GM21737 (cell line): ENCODE data around the gene CDC73.

ENCODE experiments used
- ATAC-seq: cut with Tn5 transposase; IDR thresholded peaks from one replicate; pipeline ENCODE4 v1.9.1; 2021; ENCODE audit warnings: mild to moderate bottlenecking, moderate library complexity; ENCODE audit not compliant: unreplicated experiment

CDC73 gene

DNA sequence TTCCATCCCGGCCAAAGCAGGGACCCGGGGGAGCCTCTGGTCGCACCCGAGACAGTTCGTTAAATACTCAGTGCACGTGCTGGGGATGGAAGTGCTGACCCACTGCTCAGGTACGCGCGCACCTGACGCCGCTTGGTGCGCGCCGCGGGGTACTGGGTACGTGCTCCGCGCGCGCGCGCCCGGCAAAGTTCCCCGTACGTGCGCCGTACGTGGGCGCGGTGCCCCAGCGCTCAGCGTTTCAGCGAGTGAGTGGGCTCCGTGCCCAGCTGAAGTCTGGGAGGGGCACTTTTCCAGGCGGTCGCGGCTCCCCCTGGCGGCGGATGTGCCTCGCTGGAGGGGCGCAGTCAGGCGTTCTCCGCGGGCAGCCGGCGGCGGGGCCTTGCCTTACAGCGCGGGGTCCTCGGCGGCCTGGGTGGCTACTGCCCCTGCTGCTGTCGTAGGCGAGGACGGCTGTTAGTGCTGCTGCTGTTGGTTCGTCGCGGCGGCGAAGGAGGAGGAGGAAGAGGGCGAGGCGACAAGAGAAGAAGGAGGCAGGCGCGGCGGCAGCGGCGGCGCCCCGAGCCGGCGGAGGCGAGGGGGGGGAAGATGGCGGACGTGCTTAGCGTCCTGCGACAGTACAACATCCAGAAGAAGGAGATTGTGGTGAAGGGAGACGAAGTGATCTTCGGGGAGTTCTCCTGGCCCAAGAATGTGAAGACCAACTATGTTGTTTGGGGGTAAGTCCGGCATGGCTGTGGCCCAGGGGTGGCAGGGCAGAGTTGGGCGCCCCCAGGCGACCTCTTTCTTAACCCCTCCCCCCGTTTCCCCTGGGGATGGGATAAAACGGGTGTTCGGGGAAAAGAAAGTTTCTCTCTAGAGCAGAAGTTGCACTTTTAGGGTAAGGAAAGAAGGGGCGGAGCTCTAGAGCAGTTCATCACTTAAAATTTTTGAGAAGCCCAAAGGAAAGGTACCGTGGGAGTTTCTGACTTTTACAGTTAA is at the start of gene CDC73:
TSS of gene CDC73 (plus strand) at position 416 of the 978 bp plus-strand sequence. CDS start at position 586, 170 bp downstream.
- peak; percentile 89 for ATAC-seq

DNA sequence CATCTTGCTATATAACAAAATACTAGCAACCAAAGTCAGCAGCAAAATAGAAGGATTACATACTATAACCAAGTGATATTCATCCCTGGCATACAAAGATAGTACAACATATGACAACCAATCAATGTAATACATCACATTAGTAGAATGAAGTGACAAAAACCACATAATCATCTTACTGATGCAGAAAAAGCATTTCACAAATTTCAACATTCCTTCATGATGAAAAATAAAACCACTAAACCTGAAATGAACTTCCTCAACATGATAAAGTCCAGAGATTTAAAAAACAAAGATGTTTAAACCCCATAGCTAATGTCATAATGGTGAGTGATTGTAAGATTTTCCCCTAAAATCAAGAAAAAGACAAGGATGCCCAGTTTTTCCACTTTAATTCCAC is 43.8 kb upstream of the CDC73 start:
- no peak for ATAC-seq

DNA sequence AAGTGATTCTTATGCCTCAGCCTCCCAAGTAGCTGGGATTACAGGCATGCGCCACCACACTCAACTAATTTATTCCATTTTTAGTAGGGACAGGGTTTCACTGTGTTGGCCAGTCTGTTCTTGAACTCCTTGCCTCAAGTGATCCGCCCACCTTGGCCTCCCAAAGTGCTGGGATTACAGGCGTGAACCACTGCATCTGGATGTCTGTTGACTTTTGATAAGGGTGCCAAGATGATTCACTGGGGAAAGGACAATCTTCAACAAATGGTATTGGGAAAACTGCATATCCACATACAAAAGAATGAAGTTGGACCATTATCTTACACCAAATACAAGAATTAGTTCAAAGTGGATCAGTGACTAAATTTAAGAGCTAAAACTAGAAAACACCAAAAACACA is 42.6 kb upstream of the CDC73 start:
- ATAC-seq: no peak

DNA sequence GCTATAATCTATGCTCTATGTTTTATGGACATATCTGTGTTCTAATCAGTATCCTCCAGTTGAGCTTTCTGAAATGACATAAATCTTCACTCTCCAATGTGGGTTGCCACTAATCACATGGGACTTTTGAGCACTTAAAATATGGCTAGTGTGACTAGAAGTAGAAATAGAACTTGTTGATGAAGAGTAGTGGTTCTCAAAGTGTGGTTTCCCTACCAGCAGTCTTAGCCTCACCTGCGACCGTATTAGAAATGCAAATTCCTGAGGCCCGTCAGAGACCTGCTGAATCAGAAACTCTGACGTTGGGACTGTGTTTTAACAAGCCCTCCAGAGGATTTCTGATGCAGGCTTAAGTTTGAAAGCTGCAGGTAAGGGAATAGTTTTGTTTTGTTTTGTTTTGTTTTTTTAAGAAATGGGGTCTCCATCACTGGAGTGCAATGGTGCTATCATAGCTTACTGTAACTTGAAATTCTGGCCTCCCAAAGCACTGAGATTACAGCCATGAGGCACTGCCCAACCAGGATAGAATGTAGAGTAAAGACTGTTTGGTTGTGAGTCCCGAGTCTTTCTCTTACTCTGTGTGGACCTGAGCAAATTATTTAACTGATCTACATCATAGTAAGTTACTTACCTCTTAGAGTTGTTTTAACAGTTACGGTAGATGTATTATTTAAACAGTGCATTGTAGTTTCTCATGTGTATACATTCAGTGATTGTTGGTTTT is 38.3 kb upstream of the CDC73 start:
- peak; percentile 93 for ATAC-seq

DNA sequence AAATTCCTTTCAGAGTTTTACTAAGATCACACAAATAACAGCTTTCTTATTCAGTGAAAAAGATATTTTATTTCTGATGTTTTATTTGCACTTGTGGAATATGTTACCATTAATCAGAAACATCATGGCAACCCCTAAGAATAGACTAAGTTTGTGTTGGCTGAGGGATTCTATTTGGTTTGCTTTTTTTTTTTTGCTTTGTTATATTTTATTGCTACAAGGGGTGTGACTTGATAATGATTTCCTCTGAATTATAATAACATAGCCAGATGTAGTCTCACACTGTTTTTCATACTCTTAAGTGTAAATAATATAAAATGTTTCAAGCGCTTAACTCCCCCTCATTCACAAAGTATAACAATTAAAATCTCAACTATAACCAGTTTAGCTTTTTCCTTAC is 36.6 kb upstream of the CDC73 start:
- no peak for ATAC-seq

DNA sequence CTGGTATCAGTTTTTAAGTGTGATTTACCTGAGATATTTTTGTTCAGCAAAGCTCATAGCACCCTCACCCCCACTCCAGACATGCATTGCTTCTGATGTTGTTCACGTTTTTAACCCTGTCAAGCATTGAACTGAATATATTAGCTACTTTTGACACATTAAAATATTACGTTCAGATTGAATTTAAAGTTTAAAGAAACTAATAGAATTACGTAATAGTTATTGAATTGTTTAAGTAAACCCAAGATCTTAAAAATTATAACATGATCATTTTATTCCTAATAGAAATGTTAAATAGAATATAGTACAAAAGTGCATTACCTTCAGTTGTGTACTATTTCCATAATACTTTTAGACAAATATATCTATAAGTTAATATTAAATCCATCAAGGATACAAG is 35.5 kb upstream of the CDC73 start:
- ATAC-seq: no peak

DNA sequence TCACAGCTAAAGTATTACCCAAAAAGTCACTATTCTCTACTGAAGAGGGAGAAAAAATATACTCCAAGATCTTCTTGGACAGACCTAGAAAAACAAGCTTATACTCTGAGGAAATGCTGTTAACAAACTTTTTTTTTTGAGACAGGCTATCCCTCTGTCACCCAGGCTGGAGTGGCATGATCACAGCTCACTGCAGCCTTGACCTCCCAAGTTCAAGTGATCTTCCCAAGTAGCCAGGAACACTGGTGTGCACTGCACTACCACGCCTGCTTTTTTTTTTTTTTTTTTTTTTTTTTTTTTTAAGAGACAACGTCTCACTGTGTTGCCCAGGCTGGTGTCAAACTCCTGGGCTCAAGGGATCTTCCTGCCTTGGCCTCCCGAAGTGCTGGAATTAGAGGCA is 33.9 kb upstream of the CDC73 start:
- ATAC-seq: no peak

DNA sequence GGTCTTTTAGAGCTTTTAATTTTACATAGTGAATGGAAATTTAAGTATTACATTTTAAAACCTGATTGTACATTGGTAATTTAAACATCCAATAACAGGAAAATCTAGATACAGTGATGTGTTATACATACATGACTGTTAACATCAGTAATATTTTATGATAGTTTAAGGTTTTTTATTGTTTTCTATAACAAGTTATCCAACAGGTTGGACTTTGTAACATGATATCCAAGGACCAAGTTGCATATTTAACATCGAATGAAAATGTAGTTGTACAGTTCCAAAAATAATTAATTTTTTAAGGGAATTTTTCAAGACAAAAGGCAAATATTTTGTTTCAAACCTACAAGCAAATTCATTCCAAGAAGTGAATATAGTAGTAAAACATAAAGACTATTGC is 31.0 kb upstream of the CDC73 start:
- ATAC-seq: no peak

DNA sequence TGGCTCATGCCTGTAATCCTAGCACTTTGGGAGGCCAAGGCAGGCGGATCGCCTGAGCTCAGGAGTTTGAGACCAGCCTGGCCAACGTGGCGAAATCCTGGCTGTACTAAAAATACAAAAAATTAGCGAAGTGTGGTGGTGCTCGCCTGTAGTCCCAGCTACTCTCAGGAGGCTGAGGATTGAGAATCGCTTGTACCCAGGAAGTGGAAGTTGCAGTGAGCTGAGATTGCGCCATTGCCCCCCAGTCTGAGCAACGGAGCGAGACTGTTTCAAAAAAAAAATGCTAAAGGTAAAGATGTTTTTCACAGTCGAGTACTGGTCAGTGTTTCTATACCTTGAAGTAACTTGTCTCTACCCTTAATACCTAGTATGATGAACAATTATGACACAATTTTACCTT is 27.7 kb upstream of the CDC73 start:
- no peak for ATAC-seq

DNA sequence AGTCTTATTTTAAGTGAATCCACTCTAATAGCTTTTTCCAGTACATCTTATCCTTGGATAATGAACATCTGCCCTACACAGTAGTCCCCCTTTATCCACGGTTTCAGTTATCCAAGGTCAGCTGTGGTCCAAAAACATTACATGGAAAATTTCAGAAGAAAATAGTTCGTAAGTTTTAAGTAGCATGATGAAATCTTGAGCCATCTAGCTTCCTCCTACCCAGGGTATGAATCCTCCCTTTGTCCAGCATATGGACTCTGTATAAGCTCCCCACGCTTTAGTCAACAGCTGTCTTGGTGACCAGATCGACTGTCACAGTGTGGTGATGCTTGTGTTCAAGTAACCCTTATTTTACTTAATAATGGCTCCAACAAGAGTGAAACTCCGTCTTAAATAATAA is 19.2 kb upstream of the CDC73 start:
- ATAC-seq: no peak

DNA sequence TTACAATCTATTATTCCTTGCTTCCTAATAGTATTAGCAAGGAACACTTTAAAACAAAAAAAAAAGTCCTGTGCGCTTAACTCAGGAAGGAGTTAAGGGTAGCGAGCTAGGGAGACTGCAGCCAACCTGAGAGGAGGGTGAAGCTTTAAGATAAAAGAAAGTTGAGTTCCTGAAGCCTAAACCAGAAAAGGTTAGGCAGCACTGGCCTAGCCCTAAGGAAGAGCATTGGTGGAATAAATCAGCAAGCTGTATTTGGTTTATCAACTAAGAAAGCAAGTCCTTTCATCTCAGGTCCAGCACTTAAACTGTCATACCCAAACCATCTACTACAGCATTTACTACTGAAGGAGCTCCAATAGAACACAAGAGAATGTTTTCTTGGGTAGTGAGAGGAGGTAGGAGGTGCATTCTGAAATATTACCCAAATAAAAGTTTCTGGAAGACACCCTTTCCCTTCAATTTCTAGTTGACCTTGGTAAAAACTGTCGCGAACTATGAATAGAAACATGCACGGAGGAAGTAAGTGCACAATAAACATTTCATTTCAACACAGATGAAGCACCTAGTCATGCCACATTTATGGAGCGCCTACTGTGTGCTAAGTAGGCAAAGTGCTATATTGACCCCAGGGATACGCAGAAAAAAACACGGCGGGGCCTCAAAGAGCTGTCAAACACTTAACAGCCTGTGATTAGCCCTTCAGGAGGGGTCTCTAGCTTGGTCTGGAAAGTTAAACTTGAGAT is 17.9 kb upstream of the CDC73 start:
- no peak for ATAC-seq

DNA sequence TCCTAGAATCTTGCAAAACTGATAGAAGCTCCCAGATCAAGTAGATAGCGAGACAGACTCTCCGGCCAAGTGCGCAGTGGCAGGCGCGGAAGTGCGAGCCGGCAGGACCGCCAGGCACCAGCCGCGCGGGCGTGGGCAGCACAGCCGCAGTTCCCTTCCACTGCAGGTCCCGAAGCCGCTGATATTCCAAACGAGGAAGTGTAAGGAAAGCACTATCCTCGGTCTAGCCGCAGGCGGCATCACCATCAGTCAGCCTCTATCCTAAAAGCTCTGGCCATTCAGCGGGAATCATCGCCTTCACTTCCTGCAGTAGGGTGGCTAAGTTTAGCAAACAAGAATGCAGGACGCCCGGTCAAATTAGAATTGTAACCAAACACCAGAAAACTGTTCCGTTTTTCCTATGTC is 17.3 kb upstream of the CDC73 start:
- ATAC-seq: peak; percentile 36

DNA sequence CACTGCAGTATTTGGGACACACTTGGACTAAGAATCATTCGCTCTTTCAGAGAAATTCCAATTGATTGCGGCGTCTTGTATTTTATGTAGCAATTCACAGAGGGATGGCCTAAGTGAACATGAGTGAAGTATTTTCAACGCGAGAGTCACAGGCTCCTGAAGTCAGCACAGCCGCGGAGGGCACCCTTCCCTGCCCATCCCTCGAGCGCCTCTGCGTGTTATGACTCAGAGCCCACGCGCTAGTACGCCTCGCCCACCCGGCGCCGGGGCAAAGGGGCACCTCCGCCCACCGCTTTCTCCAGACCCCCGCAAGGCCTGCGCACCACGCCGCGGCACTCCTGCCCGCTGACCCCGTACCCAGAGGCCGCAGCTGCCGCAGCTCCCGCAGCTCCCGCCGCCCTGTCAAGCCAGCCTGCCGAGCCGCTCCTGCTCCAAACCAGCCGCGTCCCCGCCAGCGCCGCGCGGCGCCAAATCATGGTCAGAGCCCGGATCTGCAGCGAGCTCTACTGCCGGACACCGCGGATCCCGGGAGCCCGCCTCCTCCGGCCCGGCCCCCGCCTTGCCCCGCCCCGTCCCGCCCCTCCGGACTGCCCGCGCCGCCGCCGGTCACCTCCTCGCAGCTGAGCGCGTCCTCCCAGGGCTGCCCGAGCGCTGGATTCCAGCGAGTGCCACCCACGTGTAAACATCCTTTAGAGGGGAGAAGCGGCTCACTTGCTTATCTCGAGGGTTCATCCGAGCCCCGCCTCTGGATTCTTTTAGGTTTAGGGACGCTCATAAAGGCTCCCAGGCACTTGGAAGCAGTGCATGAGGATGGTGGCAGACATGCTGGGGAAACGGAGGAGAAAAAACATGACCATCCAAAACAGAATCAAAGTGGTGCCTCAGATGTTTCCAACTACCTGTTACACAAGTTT is 16.7 kb upstream of the CDC73 start, which contains the start of gene GLRX2:
TSS of gene GLRX2 (minus strand) at position 508 of the 914 bp plus-strand sequence. CDS start at position 476, 32 bp downstream.
- ATAC-seq: peak; percentile 95

DNA sequence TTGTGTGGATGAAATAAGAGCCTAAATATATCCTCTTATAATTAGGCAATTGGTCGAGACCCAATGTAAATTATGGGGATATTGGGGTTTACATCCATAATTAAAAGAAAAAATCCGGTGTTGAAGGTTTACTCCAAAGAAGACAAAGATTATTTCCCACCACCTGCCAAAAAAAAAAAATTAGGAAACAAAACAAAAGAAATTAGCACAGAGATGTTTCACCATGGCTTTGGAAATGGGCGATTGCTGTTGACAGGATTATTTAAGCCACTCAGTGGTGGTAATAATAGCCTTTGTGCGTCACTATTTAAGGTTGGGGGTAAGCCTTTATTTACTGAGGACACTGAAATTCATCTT is 16.0 kb upstream of the CDC73 start:
- no peak for ATAC-seq

DNA sequence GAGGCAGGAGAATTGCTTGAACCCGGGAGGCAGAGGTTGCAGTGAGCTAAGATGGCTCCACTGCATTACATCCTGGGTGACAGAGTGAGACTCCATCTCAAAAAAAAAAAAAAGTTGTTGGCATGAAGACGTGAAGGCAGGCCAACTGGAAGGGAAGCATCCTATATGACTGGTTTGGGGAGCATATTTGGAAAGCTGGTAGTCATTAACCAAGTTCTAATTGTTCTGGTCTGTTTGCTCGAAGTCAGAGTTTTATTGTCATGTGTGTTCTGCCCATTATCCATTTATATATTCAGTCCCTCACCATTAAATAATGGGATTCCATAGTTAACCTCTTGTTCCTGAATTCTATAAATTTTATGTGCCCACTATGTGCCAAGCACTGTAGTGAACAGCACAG is 13.4 kb upstream of the CDC73 start:
- no peak for ATAC-seq

DNA sequence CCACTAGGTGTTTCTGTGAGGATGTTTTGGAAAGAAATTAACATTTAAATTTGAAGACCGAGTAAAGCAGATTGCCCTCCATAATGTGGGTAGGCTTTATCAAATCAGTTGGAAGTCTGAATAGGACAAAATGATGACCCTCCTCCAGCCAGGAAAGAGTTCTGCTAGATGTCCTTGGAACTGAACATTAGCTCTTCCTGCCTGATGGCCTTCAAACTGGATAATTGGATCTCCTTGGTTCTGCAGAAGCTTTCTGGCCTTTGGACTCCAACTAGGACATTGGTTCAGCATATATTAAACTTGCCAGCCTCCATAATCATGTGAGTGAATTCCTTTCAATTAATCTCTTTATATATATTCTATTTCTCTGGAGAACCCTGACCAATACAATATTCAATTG is 12.2 kb upstream of the CDC73 start:
- no peak for ATAC-seq

DNA sequence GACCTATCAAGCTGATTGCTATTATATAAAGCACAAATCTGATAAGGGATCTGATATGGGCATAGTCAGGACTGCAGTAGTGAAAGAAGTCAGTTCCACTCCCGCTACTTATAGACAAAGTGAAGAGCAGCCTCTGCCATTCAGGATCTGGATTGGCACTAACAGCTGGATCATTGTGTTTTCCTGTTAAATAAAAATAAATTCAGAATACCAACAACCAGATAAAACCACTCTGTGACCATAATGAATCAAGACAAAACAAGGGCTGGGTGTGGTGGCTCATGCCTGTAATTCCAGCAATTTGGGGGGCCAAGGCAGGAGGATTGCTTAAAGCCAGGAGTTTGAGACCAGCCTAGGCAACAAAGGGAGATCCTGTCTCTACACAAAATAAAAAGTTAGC is 11.6 kb upstream of the CDC73 start:
- no peak for ATAC-seq

DNA sequence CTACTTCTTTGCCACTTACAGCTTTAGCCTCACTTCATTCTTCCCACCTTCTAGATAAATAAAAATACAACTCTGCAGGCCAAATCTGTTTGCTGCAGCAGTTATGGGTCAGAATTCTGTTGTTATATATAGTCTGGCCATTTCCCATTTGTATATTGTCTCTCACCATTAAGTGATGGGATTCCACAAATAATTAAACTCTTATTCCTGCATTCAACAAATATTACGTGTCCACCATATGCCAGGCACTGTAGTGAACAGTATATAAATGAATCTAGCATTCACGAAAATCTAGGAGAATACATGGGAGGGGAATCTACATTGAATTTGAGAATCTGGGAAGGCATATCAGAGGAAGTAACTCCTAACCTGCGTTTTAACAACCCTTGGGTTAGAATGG is 11.0 kb upstream of the CDC73 start:
- ATAC-seq: no peak

DNA sequence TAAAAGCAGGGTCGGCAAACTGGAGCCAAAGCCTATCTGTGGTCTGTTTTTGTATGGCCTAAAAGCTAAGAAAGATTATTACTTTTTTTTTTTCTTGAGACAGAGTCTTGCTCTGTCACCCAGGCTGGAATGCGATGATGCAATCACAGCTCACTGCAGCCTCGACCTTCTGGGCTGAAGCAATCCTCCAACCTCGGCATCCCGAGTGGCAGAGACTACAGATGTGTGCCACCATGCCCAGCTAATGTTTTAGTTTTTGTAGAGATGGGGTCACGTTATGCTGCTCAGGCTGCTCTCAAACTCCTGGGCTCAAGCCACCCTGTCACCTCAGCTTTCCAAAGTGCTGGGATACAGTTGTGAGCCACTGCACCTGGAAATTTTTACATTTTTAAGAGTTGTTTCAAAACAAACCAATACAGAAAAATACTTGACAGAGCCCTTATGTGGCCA is 10.2 kb upstream of the CDC73 start:
- ATAC-seq: peak; percentile 14
